Ishikawa (cell line): ENCODE measurements around the gene FBXO10.

ENCODE experiments used
- CEBPB ChIP-seq: IDR thresholded peaks from 2 replicates; pipeline ENCODE4 v1.6.1; 2012
- EP300 ChIP-seq: IDR thresholded peaks from 2 replicates; pipeline ENCODE4 v1.6.1; 2012; ENCODE audit warnings: borderline replicate concordance
- FOXM1 ChIP-seq: IDR thresholded peaks from 2 replicates; pipeline ENCODE4 v1.6.1; 2012; ENCODE audit warnings: low read depth, borderline replicate concordance
- NFIC ChIP-seq: IDR thresholded peaks from 2 replicates; pipeline ENCODE4 v1.6.1; 2012
- TCF12 ChIP-seq: IDR thresholded peaks from 2 replicates; pipeline ENCODE4 v1.6.1; 2012; ENCODE audit warnings: low read depth
- TEAD4 ChIP-seq: IDR thresholded peaks from 2 replicates; pipeline ENCODE4 v1.6.1; 2012
- ZBTB7A ChIP-seq: IDR thresholded peaks from 2 replicates; pipeline ENCODE4 v1.6.1; 2012; ENCODE audit warnings: low read depth
- TF ChIP-seq, protein P1 (sequence below): IDR thresholded peaks from 2 replicates; pipeline ENCODE4 v1.6.1; 2012; ENCODE audit warnings: low read depth, mild to moderate bottlenecking
- TF ChIP-seq, protein P2 (sequence below): IDR thresholded peaks from 2 replicates; pipeline ENCODE4 v1.6.1; 2012

DNA sequence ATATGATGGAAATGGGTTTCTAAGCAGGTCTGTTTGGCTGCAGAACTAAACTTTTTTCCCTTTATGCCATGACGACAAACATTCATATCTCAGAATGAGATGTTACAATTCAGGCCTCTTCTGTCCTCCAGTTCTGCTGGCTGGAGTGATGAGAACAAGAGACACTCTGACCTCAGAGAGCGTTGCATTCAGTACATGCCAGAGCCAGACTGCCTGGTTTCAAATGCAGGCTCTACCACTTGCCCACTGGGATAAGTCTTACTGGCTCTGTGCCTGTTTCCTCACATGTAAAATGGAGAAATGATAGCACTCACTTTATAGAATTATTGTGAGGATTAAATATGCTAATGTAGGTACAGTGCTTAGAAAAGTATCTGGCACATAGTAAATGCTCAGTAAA lies 41.0 kb upstream of the FBXO10 start:
- TF ChIP-seq TCF12 (no peak), EP300 (no peak), NFIC (no peak), CEBPB (no peak), TEAD4 (no peak), FOXM1 (no peak), ZBTB7A (no peak)
- TF ChIP-seq, protein P1, sequence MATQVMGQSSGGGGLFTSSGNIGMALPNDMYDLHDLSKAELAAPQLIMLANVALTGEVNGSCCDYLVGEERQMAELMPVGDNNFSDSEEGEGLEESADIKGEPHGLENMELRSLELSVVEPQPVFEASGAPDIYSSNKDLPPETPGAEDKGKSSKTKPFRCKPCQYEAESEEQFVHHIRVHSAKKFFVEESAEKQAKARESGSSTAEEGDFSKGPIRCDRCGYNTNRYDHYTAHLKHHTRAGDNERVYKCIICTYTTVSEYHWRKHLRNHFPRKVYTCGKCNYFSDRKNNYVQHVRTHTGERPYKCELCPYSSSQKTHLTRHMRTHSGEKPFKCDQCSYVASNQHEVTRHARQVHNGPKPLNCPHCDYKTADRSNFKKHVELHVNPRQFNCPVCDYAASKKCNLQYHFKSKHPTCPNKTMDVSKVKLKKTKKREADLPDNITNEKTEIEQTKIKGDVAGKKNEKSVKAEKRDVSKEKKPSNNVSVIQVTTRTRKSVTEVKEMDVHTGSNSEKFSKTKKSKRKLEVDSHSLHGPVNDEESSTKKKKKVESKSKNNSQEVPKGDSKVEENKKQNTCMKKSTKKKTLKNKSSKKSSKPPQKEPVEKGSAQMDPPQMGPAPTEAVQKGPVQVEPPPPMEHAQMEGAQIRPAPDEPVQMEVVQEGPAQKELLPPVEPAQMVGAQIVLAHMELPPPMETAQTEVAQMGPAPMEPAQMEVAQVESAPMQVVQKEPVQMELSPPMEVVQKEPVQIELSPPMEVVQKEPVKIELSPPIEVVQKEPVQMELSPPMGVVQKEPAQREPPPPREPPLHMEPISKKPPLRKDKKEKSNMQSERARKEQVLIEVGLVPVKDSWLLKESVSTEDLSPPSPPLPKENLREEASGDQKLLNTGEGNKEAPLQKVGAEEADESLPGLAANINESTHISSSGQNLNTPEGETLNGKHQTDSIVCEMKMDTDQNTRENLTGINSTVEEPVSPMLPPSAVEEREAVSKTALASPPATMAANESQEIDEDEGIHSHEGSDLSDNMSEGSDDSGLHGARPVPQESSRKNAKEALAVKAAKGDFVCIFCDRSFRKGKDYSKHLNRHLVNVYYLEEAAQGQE = no peak
- TF ChIP-seq, protein P2, sequence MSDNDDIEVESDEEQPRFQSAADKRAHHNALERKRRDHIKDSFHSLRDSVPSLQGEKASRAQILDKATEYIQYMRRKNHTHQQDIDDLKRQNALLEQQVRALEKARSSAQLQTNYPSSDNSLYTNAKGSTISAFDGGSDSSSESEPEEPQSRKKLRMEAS = no peak
